Measurements from ENCODE around the gene UROC1. TPM values are rescaled to one million over a fixed set of nuclear protein-coding genes. Genes with fewer than 3 reads are reported as not detected.

The UROC1 gene
- total RNA-seq, 2 experiments from 2014 or later = not detected

GRCh38 chr3:126456766-126457388 is 60.7 kb downstream of the UROC1 start:
- ChIA-PET POLR2A (no interaction called here), CTCF (no interaction called here)
- Mint-ChIP-seq H3K9me3 (no peaks in the 10 kb centered on the region), H3K4me1 (ENCODE audit: low read depth) (peaks cover 21% of the 10 kb centered on the region), H3K36me3 (ENCODE audit: low read depth) (peaks cover 90% of the 10 kb centered on the region), H3K4me3 (no peak overlapping the region), H3K27me3 (no peaks in the 10 kb centered on the region), H3K27ac (no peak overlapping the region)
- Histone ChIP-seq H3K9me3 (ENCODE audit: control insufficient read depth in 1 of 2, insufficient read depth in 1 of 2, low read length in 2 of 2) (no peaks in the 10 kb centered on the region), H3K4me1 (ENCODE audit: insufficient read depth, low read length) (peaks cover 2% of the 10 kb centered on the region), H3K27ac (ENCODE audit: low read depth in 1 of 2, low read length in 2 of 2) (no peak overlapping the region), H3K27me3 (ENCODE audit: control insufficient read depth in 1 of 2, insufficient read depth in 2 of 2, low read length in 2 of 2) (no peaks in the 10 kb centered on the region), H3K4me3 (ENCODE audit: low read length) (no peak overlapping the region), H3K36me3 (ENCODE audit: insufficient read depth, low read length) (peaks cover 84% of the 10 kb centered on the region)
- intact Hi-C loops (cut with DNase I, micrococcal nuclease) = no loop called here
- ATAC-seq (ENCODE audit: poor library complexity) = no peak
- DNase-seq = peak in 1 of 14 experiments; percentile 22
- TF ChIP-seq CTCF (IDR thresholded peaks at IDR 0.05) = no peak

GRCh38 chr3:126456211-126456610 is 61.4 kb downstream of the UROC1 start:
- CTCF ChIA-PET = no interaction called here
- H3K4me1 Mint-ChIP-seq (ENCODE audit: low read depth) = peaks cover 21% of the 10 kb centered on the region
- no peaks in the 10 kb centered on the region for H3K27me3 Mint-ChIP-seq
- H3K27ac Mint-ChIP-seq = no peak overlapping the region
- intact Hi-C loops (cut with DNase I, micrococcal nuclease) = no loop called here
- ATAC-seq (ENCODE audit: poor library complexity) (no peak), DNase-seq (no peak)
- Histone ChIP-seq H3K9me3 (ENCODE audit: control insufficient read depth in 1 of 2, insufficient read depth in 1 of 2, low read length in 2 of 2) (no peaks in the 10 kb centered on the region), H3K4me1 (ENCODE audit: insufficient read depth, low read length) (peaks cover 2% of the 10 kb centered on the region), H3K4me3 (ENCODE audit: low read length) (no peak overlapping the region), H3K27ac (ENCODE audit: low read depth in 1 of 2, low read length in 2 of 2) (no peak overlapping the region), H3K27me3 (ENCODE audit: control insufficient read depth in 1 of 2, insufficient read depth in 2 of 2, low read length in 2 of 2) (no peaks in the 10 kb centered on the region), H3K36me3 (ENCODE audit: insufficient read depth, low read length) (peaks cover 84% of the 10 kb centered on the region)
- H3K4me3 Mint-ChIP-seq = no peak overlapping the region
- H3K9me3 Mint-ChIP-seq = no peaks in the 10 kb centered on the region
- POLR2A ChIA-PET = no interaction called here
- no peak for TF ChIP-seq CTCF (IDR thresholded peaks at IDR 0.05)
- H3K36me3 Mint-ChIP-seq (ENCODE audit: low read depth) = peaks cover 90% of the 10 kb centered on the region

DNA sequence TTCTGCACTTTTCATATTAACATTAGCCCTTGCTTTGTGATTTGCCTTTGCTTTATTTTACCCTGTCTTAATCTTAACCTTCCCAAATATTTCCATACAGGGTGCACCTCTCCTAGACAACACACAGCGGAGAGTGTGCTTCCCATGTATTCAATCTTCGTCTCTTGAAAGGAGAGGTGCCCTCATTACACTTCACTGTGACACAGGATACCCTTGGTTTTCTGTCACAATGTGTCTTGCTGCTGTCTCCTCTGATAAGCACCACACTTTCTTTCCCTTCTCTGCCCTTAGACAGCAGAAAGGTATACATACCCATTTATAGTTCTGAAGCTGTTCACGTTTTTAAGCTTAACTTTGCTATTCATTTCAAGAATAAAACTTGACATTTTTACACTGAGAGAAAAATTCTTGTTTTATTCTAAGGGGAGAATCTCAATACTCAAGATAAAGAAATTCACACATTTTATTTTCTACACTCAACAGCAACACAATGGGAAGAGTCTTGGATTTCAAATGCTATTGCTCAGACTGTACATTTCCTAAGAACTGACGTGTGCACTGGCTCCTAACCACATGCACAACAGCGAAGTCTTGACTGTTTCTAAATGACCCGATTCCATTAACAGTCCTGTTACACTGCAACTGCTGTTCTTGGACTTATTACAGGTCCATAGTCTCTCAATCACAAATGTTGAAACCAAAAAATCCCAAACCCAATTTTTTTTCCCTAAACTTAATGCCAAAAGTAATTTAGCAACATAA is 63.0 kb downstream of the UROC1 start:
- ATAC-seq (ENCODE audit: poor library complexity) (no peak), DNase-seq (no peak)
- H3K4me1 ChIP-seq (ENCODE audit: insufficient read depth, low read length) = peaks cover 2% of the 10 kb centered on the region
- Mint-ChIP-seq H3K27ac (no peak overlapping the region), H3K27me3 (no peaks in the 10 kb centered on the region), H3K4me1 (ENCODE audit: low read depth) (peaks cover 21% of the 10 kb centered on the region), H3K36me3 (ENCODE audit: low read depth) (peaks cover 91% of the 10 kb centered on the region), H3K4me3 (no peak overlapping the region), H3K9me3 (no peaks in the 10 kb centered on the region)
- intact Hi-C loops (cut with DNase I, micrococcal nuclease) = no loop called here
- H3K27me3 ChIP-seq (ENCODE audit: control insufficient read depth in 1 of 2, insufficient read depth in 2 of 2, low read length in 2 of 2) = no peaks in the 10 kb centered on the region
- CTCF ChIA-PET = no interaction called here
- no peak overlapping the region for H3K4me3 ChIP-seq (ENCODE audit: low read length)
- H3K36me3 ChIP-seq (ENCODE audit: insufficient read depth, low read length) = peaks cover 81% of the 10 kb centered on the region
- H3K9me3 ChIP-seq (ENCODE audit: control insufficient read depth in 1 of 2, insufficient read depth in 1 of 2, low read length in 2 of 2) = no peaks in the 10 kb centered on the region
- POLR2A ChIA-PET = no interaction called here
- H3K27ac ChIP-seq (ENCODE audit: low read depth in 1 of 2, low read length in 2 of 2) = no peak overlapping the region
- no peak for TF ChIP-seq CTCF (IDR thresholded peaks at IDR 0.05)

All from CD4-positive, alpha-beta T cell (primary cell).